COLO668 (cell line): ENCODE results near the gene IGFALS.
A peak's percentile ranks its signal among the peaks of the same experiment; 100 is the strongest.

Source experiments
- DNase-seq: peaks from one replicate; lab custom pipeline; 2025; ENCODE audit not compliant: unreplicated experiment; lab: John Stamatoyannopoulos, UW

Gene IGFALS

DNA sequence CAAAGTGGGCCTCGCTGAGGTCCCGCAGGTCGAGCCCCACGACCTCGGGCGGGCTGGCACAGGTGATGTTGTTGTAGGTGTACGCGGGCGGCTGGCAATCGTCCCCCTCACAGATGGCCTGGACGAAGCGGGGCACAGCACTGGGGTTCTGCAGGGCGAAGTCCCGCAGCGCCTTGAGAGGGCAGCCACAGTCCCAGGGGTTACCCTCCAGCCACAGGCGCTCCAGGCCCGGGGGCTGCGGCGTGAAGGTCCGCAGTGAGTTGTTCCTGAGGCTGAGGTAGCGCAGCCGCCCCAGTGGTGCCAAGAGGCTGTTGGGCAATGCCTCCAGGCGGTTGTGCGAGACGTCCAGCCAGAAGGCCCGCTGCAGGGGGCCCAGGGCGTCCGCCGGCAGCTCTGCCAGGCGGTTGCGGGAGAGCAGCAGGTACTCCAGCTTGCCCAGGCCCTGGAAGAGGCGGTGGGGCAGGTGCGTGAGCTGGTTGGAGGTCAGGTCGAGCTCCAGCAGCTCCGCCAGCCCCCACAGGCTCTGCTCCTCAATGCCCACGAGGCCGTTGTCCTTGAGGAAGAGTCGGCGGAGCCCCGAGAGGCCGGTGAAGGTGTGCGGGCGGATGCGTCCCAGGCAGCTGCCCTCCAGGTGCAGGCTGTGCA is 2.8 kb downstream of the IGFALS start:
- DNase-seq: no peak

DNA sequence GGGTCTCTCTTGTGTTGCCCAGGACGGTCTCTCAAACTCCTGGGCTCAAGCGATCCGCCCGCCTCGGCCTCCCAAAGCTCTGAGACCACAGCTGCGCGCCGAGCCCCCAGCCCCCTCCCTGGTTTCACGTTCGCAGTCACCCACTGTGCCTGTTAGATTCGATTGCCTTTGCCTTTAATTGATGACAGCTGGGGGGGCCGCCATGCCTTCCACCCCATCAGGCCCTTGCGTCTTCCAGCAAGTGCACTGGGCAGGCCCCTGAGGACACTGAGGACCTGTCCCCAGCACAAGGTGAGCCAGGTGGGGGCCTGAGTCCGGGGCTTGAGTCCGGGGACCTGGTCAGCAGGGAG is 3.3 kb downstream of the IGFALS start:
- no peak for DNase-seq

DNA sequence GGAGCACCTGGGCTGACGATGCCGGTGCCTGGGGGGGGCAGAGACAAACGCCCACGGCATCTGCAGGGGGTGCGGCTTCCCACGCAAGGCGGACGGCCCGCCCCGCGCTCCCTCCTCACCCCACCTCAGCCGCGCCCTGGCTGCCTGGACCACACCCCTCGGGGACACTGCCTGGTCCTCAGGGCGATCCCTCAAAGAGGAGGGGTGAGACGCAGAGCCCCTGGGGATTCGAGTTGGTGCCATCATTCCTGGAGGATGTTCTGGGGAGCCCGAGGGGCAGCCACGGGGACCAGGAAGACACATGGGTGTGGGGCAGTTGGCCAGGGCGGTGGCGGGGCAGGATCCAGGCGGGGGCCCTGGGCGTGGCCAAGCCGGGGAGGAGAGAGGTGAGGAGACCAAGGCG is 3.9 kb downstream of the IGFALS start:
- DNase-seq: no peak

DNA sequence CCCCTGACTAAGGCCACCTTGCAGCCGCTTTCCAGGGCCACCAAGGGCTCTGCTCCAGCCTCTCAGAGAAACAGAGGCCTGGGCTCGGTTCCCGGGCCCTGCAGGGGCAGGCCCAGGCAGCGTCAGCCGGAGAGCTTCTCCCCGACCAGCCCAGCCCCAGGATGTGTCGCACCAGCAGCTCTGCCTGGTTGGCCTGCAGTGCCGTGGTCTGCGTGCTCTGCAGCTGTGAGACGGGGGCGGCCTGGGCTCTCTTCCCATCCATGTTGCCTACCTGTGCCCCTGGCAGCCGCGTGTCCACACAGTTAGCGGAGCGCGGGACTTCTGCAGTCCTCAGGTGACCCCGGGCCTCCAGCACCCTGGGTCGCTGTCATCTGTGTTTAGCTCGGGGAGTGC is 4.8 kb downstream of the IGFALS start:
- no peak for DNase-seq

GRCh38 chr16:1788095-1788707 is 5.3 kb downstream of the IGFALS start:
- no peak for DNase-seq

GRCh38 chr16:1787322-1788094 is 6.0 kb downstream of the IGFALS start:
- no peak for DNase-seq

GRCh38 chr16:1787056-1787321 is 6.5 kb downstream of the IGFALS start:
- DNase-seq: no peak

GRCh38 chr16:1786242-1787055 is 7.1 kb downstream of the IGFALS start:
- DNase-seq: no peak

- DNase-seq: no peak
Measured at GRCh38 chr16:1785846-1786170, 7.7 kb downstream of the IGFALS start.

DNA sequence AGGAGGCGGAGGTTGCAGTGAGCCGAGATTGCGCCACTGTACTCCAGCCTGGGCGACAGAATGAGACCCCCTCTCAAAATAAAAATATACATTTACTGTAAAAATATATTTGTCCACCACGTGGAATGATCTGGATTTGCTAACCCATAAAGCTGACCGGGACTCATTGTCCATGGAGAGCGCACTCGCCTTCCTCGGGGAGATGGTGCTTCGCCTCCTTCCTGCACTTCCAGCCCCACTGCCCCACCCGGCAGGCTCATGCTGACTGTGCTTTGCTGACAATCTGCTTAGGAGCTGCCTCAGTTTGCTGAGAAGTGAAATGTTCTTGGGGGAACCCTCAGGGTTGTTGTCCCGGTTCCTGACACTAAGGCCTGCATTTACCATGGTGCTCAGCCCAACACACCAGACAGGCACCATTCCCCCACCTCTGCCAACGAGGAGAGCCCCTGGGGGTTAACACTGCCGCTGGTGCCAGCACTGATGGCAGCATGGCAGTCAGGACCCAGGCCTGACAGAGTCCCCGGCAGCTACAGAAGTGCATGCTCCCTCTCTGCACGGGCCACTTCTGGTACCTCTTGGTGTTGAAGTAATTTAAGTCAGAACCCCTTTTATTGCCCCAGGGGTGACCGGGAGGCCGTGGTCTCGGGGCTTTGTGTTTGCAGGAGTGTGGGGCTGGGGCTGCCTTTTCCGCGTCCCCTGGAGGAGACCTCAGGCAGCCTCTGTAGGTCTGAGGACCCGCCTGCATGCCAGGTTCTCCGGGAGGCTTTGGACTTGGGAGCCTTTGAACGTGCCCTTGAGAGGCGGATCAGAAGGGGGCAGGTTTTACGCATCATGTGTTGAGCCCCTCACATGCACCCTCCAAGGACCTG is 8.3 kb downstream of the IGFALS start:
- no peak for DNase-seq

- peak; percentile 99 for DNase-seq
Measured at GRCh38 chr16:1782408-1783264, 10.9 kb downstream of the IGFALS start, which contains the start of the genes NUBP2 and SPSB3. TSS of gene NUBP2 (plus strand) at chr16:1782960. CDS start at chr16:1783021, 61 bp downstream. TSS of gene SPSB3 (minus strand) at chr16:1782571. CDS start at chr16:1781483, 1,088 bp downstream.

DNA sequence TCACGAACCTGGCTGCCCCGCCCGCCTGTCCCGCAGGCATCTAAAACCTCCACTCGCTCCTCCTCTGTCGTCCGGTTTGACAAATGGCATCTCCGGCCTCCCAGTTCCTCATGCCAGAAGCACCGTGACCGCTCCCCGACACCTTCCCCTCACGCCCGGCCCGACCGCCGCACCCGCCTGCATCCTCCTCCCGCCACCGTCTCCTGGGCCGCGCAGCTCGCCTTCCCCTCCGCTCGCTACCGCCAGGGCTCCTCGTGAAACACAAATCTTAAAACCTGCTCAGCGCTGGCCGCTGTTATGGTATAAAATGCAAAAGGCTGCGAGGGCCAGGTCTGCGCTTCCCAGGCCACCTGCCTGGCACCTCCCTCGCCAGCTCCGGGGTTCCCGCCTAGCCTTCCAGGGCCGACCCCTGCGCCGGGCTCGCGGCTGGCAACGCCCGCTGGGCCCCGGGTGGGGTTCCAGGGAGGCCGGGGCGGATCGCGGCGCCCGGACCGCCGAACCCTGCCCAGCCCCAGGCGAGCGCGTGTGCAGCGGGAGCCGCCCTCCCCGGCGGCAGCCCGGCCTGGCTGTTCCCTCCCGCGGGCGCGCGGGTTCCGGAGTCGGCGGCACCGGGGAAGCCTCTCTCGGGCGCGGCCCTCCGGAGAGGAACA is 11.6 kb downstream of the IGFALS start:
- no peak for DNase-seq

GRCh38 chr16:1781254-1781653 is 12.3 kb downstream of the IGFALS start:
- no peak for DNase-seq

- no peak for DNase-seq
Measured at GRCh38 chr16:1780677-1781072, 12.8 kb downstream of the IGFALS start.

GRCh38 chr16:1779741-1780676 is 13.5 kb downstream of the IGFALS start:
- no peak for DNase-seq

GRCh38 chr16:1779234-1779701 is 14.2 kb downstream of the IGFALS start:
- no peak for DNase-seq

DNA sequence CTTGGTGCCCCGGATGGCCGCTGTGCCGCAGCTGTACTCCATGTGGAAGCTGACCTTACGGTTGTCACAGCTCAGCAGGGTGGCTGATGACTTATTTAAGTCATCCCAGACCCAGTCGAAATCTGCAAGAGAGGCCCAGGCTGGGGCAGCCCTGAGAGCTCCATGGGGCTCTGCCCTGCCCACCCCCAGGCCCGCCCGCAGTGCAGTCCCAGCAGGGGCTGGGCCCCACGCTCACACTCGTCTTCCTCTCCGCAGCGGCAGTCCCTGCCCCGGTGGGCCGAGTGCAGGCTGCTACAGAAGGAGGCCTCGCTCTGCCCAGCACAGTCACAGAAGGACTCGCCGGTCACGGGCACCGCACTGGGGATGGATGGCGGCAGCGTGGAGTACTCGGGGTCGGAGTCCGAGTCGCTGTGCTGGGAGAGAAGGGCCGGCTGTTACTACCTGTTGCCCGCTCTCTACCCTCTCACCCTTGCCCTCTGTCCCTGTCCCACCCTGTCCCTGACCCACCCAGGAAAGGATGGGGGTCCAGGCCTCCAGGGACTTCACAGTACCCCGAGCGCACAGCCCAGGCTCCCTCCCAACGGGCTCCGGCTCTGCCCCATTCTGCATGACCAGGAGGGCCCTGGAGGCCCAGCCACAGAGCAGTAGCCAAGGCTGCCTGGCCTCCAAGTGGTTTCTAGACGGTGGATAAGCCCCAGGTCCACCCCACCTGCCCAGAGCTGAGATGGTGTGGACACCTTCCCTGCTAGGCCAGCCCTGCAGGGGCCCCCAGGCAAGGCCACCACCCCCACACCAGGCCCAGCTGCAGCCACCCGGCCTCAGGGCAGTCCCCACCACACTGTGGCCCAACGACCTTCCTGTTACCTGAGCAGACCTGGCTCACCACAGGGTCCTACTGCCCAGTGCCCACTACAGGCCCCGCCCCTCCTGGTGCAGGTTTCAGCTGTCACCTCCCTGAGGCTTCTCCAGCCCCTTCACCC is 15.0 kb downstream of the IGFALS start:
- DNase-seq: no peak
